Mononuclear cell (primary cell): ENCODE data around the gene FLNC. TPM values are rescaled to one million over a fixed set of nuclear protein-coding genes. Genes with fewer than 3 reads are reported as not detected.

Experiments used
- H3K27me3 ChIP-seq: 2 replicates; pipeline ENCODE4 v1.6.0; 2011; ENCODE audit warnings: low read length, control low read depth; ENCODE audit not compliant: insufficient read depth
- H3K4me1 ChIP-seq: 2 replicates; pipeline ENCODE4 v1.5.1; 2011; ENCODE audit warnings: mild to moderate bottlenecking, low read length, control low read depth; ENCODE audit not compliant: insufficient read depth
- H3K4me3 ChIP-seq: 2 replicates; pipeline ENCODE4 v1.5.1; 2011; ENCODE audit warnings: mild to moderate bottlenecking, low read length, moderate library complexity
- H3K9me3 ChIP-seq: 2 replicates; pipeline ENCODE4 v1.5.1; 2011; ENCODE audit warnings: low read depth, mild to moderate bottlenecking, control low read depth, low read length
- total RNA-seq: library from RNA; depleted of rRNA; stranded (reverse); fragments of >200 nt; gene quantifications from one replicate; pipeline ENCODE4 v1.2.3, GENCODE V29; 2012

The FLNC gene
- total RNA-seq, 1 donor, result under 0.01 TPM

- Histone ChIP-seq H3K9me3 (no peaks in the 10 kb centered on the region), H3K27me3 (no peaks in the 10 kb centered on the region), H3K4me3 (no peak overlapping the region), H3K4me1 (peaks cover 13% of the 10 kb centered on the region)
Measured at GRCh38 chr7:128812514-128813168, 17.6 kb upstream of the FLNC start.

GRCh38 chr7:128814499-128814898 is 15.7 kb upstream of the FLNC start:
- Histone ChIP-seq H3K4me1 (peaks cover 13% of the 10 kb centered on the region), H3K9me3 (no peaks in the 10 kb centered on the region), H3K4me3 (no peak overlapping the region), H3K27me3 (no peaks in the 10 kb centered on the region)

GRCh38 chr7:128815289-128815942 is 14.8 kb upstream of the FLNC start:
- Histone ChIP-seq H3K9me3 (no peaks in the 10 kb centered on the region), H3K4me1 (peaks cover 13% of the 10 kb centered on the region), H3K27me3 (no peaks in the 10 kb centered on the region), H3K4me3 (no peak overlapping the region)

- H3K9me3 ChIP-seq, result no peaks in the 10 kb centered on the region
- no peaks in the 10 kb centered on the region for H3K4me1 ChIP-seq
- H3K27me3 ChIP-seq, result no peaks in the 10 kb centered on the region
- no peak overlapping the region for H3K4me3 ChIP-seq
Measured at GRCh38 chr7:128818694-128819093, 11.5 kb upstream of the FLNC start.

- Histone ChIP-seq H3K27me3 (no peaks in the 10 kb centered on the region), H3K4me3 (no peak overlapping the region), H3K9me3 (no peaks in the 10 kb centered on the region), H3K4me1 (no peaks in the 10 kb centered on the region)
Measured at GRCh38 chr7:128821724-128822123, 8.5 kb upstream of the FLNC start.

- peaks cover 31% of the 10 kb centered on the region for H3K27me3 ChIP-seq
- peaks cover 19% of the 10 kb centered on the region for H3K4me1 ChIP-seq
- H3K9me3 ChIP-seq, result no peaks in the 10 kb centered on the region
- no peak overlapping the region for H3K4me3 ChIP-seq
Measured at GRCh38 chr7:128826512-128826911, 3.7 kb upstream of the FLNC start.

GRCh38 chr7:128826916-128827247 is 3.3 kb upstream of the FLNC start:
- Histone ChIP-seq H3K4me1 (peaks cover 23% of the 10 kb centered on the region), H3K27me3 (peaks cover 34% of the 10 kb centered on the region), H3K4me3 (no peak overlapping the region), H3K9me3 (no peaks in the 10 kb centered on the region)

- Histone ChIP-seq H3K9me3 (no peaks in the 10 kb centered on the region), H3K4me3 (no peak overlapping the region), H3K4me1 (peaks cover 23% of the 10 kb centered on the region), H3K27me3 (peaks cover 37% of the 10 kb centered on the region)
Measured at GRCh38 chr7:128827248-128827958, 2.8 kb upstream of the FLNC start.

- Histone ChIP-seq H3K9me3 (no peaks in the 10 kb centered on the region), H3K4me1 (peaks cover 23% of the 10 kb centered on the region), H3K27me3 (peaks cover 42% of the 10 kb centered on the region), H3K4me3 (no peak overlapping the region)
Measured at GRCh38 chr7:128827971-128828711, 2.1 kb upstream of the FLNC start.

GRCh38 chr7:128829391-128830166 is 627 bp upstream of the FLNC start:
- Histone ChIP-seq H3K9me3 (no peaks in the 10 kb centered on the region), H3K4me3 (no peak overlapping the region), H3K27me3 (peaks cover 42% of the 10 kb centered on the region), H3K4me1 (peaks cover 23% of the 10 kb centered on the region)

- Histone ChIP-seq H3K27me3 (peaks cover 42% of the 10 kb centered on the region), H3K4me1 (peaks cover 23% of the 10 kb centered on the region), H3K9me3 (no peaks in the 10 kb centered on the region), H3K4me3 (no peak overlapping the region)
Measured at GRCh38 chr7:128831178-128831993, 1.2 kb downstream of the FLNC start.

- Histone ChIP-seq H3K9me3 (no peaks in the 10 kb centered on the region), H3K4me1 (peaks cover 23% of the 10 kb centered on the region), H3K4me3 (no peak overlapping the region), H3K27me3 (peaks cover 42% of the 10 kb centered on the region)
Measured at GRCh38 chr7:128831994-128832879, 2.0 kb downstream of the FLNC start.

- no peak overlapping the region for H3K4me3 ChIP-seq
- H3K4me1 ChIP-seq, result peaks cover 23% of the 10 kb centered on the region
- H3K9me3 ChIP-seq, result no peaks in the 10 kb centered on the region
- peaks cover 40% of the 10 kb centered on the region for H3K27me3 ChIP-seq
Measured at GRCh38 chr7:128832880-128833147, 2.6 kb downstream of the FLNC start.
